GM12873 (cell line): Measurements from ENCODE around the gene MMP21.

ENCODE experiments used
- CTCF ChIP-seq: IDR thresholded peaks from 2 replicates; pipeline ENCODE4 v1.5.1; 2012; ENCODE audit warnings: low read depth, mild to moderate bottlenecking, moderate library complexity, low read length, control low read depth; ENCODE audit not compliant: insufficient read depth; ENCODE audit errors: missing control alignments

Gene MMP21

GRCh38 chr10:125779403-125780327, 4.0 kb upstream of the MMP21 start:
- no peak for TF ChIP-seq CTCF

- TF ChIP-seq CTCF, result no peak
Measured at GRCh38 chr10:125778556-125778955, 2.9 kb upstream of the MMP21 start.

GRCh38 chr10:125777806-125778205, 2.2 kb upstream of the MMP21 start:
- TF ChIP-seq CTCF, result no peak

GRCh38 chr10:125774581-125775191, 935 bp downstream of the MMP21 start:
- no peak for TF ChIP-seq CTCF

- no peak for TF ChIP-seq CTCF
Measured at GRCh38 chr10:125773687-125774543, 1.7 kb downstream of the MMP21 start.

GRCh38 chr10:125772864-125773180, 2.8 kb downstream of the MMP21 start:
- no peak for TF ChIP-seq CTCF

- no peak for TF ChIP-seq CTCF
Measured at GRCh38 chr10:125772112-125772863, 3.3 kb downstream of the MMP21 start.
